SK-N-SH (cell line): ENCODE measurements around the gene MAB21L3. TPM values are rescaled to one million over a fixed set of nuclear protein-coding genes. Genes with fewer than 3 reads are reported as not detected.
A peak's percentile ranks its signal among the peaks of the same experiment; 100 is the strongest.

Source experiments
- CTCF ChIA-PET: fragments of 300-600, 350-600 bp; formaldehyde crosslinking; extraction: SDS; loops from one replicate; lab custom pipeline; 2021; lab: Yijun Ruan, JAX
- POLR2A ChIA-PET: fragments of 350-600 bp; sonication (Branson Sonifier 250); formaldehyde crosslinking; extraction: SDS; loops from one replicate; lab custom pipeline; 2020; ENCODE audit warnings: antibody characterized with exemption, inconsistent platforms; lab: Yijun Ruan, JAX
- DNase-seq: peaks from one replicate; pipeline ENCODE4 v3.0.0; 2012
- H2AFZ ChIP-seq: fragments of 200-600 bp; sonication (generic); 2 replicates; pipeline ENCODE4 v1.8.1; 2016; ENCODE audit warnings: antibody characterized with exemption, mild to moderate bottlenecking, low read depth
- H3F3A ChIP-seq: fragments of 200-600 bp; sonication (generic); replicated peaks from 2 replicates; pipeline ENCODE3; 2016; ENCODE audit warnings: antibody characterized with exemption, mild to moderate bottlenecking; ENCODE audit not compliant: insufficient read depth
- H3K27ac ChIP-seq, 2 experiments: fragments of 200-500 bp in 1 of 2; fragments of 200-600 bp in 1 of 2; sonication (Bioruptor generic) in 1 of 2; sonication (generic), shearing (Covaris generic) in 1 of 2; 2 replicates each; pipeline versions ENCODE4 v1.5.1 to v1.6.1; 2014 to 2016; ENCODE audit warnings: low read depth in 2 of 2, inconsistent platforms in 1 of 2, low read length in 1 of 2, mild to moderate bottlenecking in 1 of 2, mixed read lengths in 1 of 2
- H3K27me3 ChIP-seq: fragments of 200-600 bp; sonication (generic), shearing (Covaris generic); 2 replicates; pipeline ENCODE4 v1.6.1; 2016; ENCODE audit warnings: mixed run types; ENCODE audit not compliant: insufficient read depth
- H3K36me3 ChIP-seq, 2 experiments: fragments of 200-500 bp in 1 of 2; fragments of 200-600 bp in 1 of 2; sonication (Bioruptor generic) in 1 of 2; sonication (generic) in 1 of 2; replicated peaks in 1 of 2; 2 replicates each; pipeline versions ENCODE3 to v1.5.1; 2014 to 2016; ENCODE audit warnings: low read length in 1 of 2, mild to moderate bottlenecking in 1 of 2; ENCODE audit not compliant: insufficient read depth in 2 of 2, control insufficient read depth in 1 of 2
- H3K4me1 ChIP-seq, 2 experiments: fragments of 200-500 bp in 1 of 2; fragments of 200-600 bp in 1 of 2; sonication (Bioruptor generic) in 1 of 2; sonication (generic), shearing (Covaris generic) in 1 of 2; 2 replicates each; pipeline versions ENCODE4 v1.5.1 to v1.6.1; 2014 to 2016; ENCODE audit warnings: low read depth in 1 of 2, low read length in 1 of 2, mixed run types in 1 of 2; ENCODE audit not compliant: insufficient read depth in 2 of 2, control insufficient read depth in 1 of 2
- H3K4me2 ChIP-seq: fragments of 200-600 bp; sonication (generic), shearing (Covaris generic); 2 replicates; pipeline ENCODE4 v1.6.1; 2017; ENCODE audit warnings: mixed run types
- H3K4me3 ChIP-seq, 2 experiments: fragments of 200-500 bp in 1 of 2; fragments of 200-600 bp in 1 of 2; sonication (Bioruptor generic) in 1 of 2; sonication (generic), shearing (Covaris generic) in 1 of 2; 2 replicates each; pipeline versions ENCODE4 v1.5.1 to v1.8.1; 2014 to 2016; ENCODE audit warnings: low read depth in 2 of 2, inconsistent platforms in 1 of 2, low read length in 1 of 2, mild to moderate bottlenecking in 1 of 2, mixed read lengths in 1 of 2, moderate library complexity in 1 of 2
- H3K79me2 ChIP-seq: fragments of 200-600 bp; sonication (generic); 2 replicates; pipeline ENCODE4 v1.8.1; 2017; ENCODE audit warnings: mild to moderate bottlenecking; ENCODE audit not compliant: insufficient read depth
- H3K9ac ChIP-seq: fragments of 200-600 bp; sonication (generic); 2 replicates; pipeline ENCODE4 v1.6.1; 2017; ENCODE audit warnings: mixed run types
- H3K9me2 ChIP-seq: fragments of 200-600 bp; sonication (generic); 2 replicates; pipeline ENCODE4 v1.6.1; 2017; ENCODE audit warnings: mixed run types
- H3K9me3 ChIP-seq: fragments of 200-600 bp; sonication (generic); 2 replicates; pipeline ENCODE4 v1.6.1; 2017; ENCODE audit warnings: mixed run types, mild to moderate bottlenecking, moderate library complexity
- H4K20me1 ChIP-seq: fragments of 200-600 bp; sonication (generic); 2 replicates; pipeline ENCODE4 v1.6.1; 2017; ENCODE audit warnings: mild to moderate bottlenecking, mixed run types; ENCODE audit not compliant: insufficient read depth
- CHD2 ChIP-seq: fragments of 150-350 bp; IDR thresholded peaks from 2 replicates; pipeline ENCODE4 v1.6.1; 2018; ENCODE audit warnings: low read length; ENCODE audit not compliant: partially characterized antibody
- ELF1 ChIP-seq: IDR thresholded peaks from 2 replicates; pipeline ENCODE4 v1.4.0; 2012
- MXI1 ChIP-seq: IDR thresholded peaks from 2 replicates; pipeline ENCODE4 v1.6.1; 2012; ENCODE audit warnings: mild to moderate bottlenecking, low read depth, low read length, improper control_type of control experiment
- NFIC ChIP-seq: IDR thresholded peaks from 2 replicates; pipeline ENCODE4 v1.4.0; 2012; ENCODE audit warnings: borderline replicate concordance
- RAD21 ChIP-seq: IDR thresholded peaks from 2 replicates; pipeline ENCODE4 v1.6.1; 2012; ENCODE audit warnings: mild to moderate bottlenecking, low read length
- RCOR1 ChIP-seq: fragments of 150-350 bp; IDR thresholded peaks from 2 replicates; pipeline ENCODE4 v1.6.1; 2017; ENCODE audit warnings: antibody characterized with exemption, low read length
- RFX5 ChIP-seq: IDR thresholded peaks from 2 replicates; pipeline ENCODE4 v1.6.1; 2012; ENCODE audit warnings: mild to moderate bottlenecking, improper control_type of control experiment, low read length
- SMC3 ChIP-seq: IDR thresholded peaks from 2 replicates; pipeline ENCODE4 v1.6.1; 2012; ENCODE audit warnings: low read depth, low read length, improper control_type of control experiment
- TAF1 ChIP-seq: IDR thresholded peaks from 2 replicates; pipeline ENCODE4 v1.6.1; 2012; ENCODE audit warnings: low read depth, mild to moderate bottlenecking, low read length, moderate library complexity, borderline replicate concordance
- TCF12 ChIP-seq: IDR thresholded peaks from 2 replicates; pipeline ENCODE4 v1.4.0; 2012
- WGBS: methylation state at CpG from one replicate; pipeline ENCODE4 v1.1.6; 2017; ENCODE audit warnings: low lambda C conversion rate; 5-methylcytosine and 5-hydroxymethylcytosine counted together
- polyA plus RNA-seq, 3 experiments: library from polyadenylated mRNA; depleted of rRNA; stranded (reverse); fragments of >200 nt; gene quantifications; 2 replicates each; pipeline ENCODE4 v1.2.3, GENCODE V29; 2012
- TF ChIP-seq, protein P1 (sequence below): fragments of 200-600 bp; sonication (generic); IDR thresholded peaks from 2 replicates; pipeline ENCODE4 v1.6.1; 2017; ENCODE audit warnings: antibody characterized with exemption, mild to moderate bottlenecking, moderate library complexity
- TF ChIP-seq, protein P2 (sequence below): IDR thresholded peaks from 2 replicates; pipeline ENCODE4 v1.4.0; 2012; ENCODE audit warnings: low read depth, borderline replicate concordance

Gene MAB21L3
- polyA plus RNA-seq, 1 of the 3 experiments (the other 2 are of a cell fraction) = not detected

DNA sequence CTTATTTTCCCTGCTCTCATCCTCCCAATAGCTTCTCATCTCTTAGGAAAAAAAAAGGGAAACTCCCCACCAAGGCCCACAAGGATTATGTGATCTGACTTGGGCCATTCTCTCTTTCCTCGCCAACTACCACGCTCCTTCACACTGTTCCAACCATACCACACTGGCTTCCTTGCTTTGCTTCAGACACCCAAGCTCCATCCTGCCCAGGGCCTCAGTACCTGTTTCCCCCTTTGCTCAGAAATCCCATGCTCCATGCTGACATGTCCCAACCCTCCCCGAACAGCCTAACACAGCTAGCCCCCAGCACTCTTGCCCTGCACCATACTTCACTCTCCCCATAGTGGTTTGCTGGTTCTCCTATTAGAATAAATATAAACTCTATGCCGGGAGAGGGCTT lies 39.2 kb downstream of the MAB21L3 start:
- Histone ChIP-seq H3K36me3 (no peaks in the 10 kb centered on the region), H3K79me2 (no peaks in the 10 kb centered on the region), H3K27me3 (no peaks in the 10 kb centered on the region), H4K20me1 (no peaks in the 10 kb centered on the region), H3K9me3 (no peaks in the 10 kb centered on the region), H3K4me1 (peaks cover 2 to 4% of the 10 kb centered on the region in 2 experiments; a peak in 2 of 4 replicates), H2AFZ (no peak overlapping the region), H3K9me2 (no peaks in the 10 kb centered on the region), H3K27ac (no peak overlapping the region), H3K4me2 (no peak overlapping the region), H3K4me3 (no peak overlapping the region), H3K9ac (no peak overlapping the region), H3F3A (no peaks in the 10 kb centered on the region)
- whole genome bisulfite sequencing = 78% methylated on average over 4 of the region's 4 CpGs
- ChIA-PET POLR2A (interaction anchor here (1.6 kb wide), 1 partner anchor 335 kb away, joined by 4 read pairs; no protein-coding TSS in a partner anchor), CTCF (interaction anchor here (0.6 to 17.7 kb wide), 10 partner anchors 9 to 345 kb away, joined by 3 to 1099 read pairs (median 4); no protein-coding TSS in a partner anchor)
- TF ChIP-seq MXI1 = no peak
- TF ChIP-seq, protein P1, sequence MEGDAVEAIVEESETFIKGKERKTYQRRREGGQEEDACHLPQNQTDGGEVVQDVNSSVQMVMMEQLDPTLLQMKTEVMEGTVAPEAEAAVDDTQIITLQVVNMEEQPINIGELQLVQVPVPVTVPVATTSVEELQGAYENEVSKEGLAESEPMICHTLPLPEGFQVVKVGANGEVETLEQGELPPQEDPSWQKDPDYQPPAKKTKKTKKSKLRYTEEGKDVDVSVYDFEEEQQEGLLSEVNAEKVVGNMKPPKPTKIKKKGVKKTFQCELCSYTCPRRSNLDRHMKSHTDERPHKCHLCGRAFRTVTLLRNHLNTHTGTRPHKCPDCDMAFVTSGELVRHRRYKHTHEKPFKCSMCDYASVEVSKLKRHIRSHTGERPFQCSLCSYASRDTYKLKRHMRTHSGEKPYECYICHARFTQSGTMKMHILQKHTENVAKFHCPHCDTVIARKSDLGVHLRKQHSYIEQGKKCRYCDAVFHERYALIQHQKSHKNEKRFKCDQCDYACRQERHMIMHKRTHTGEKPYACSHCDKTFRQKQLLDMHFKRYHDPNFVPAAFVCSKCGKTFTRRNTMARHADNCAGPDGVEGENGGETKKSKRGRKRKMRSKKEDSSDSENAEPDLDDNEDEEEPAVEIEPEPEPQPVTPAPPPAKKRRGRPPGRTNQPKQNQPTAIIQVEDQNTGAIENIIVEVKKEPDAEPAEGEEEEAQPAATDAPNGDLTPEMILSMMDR = no peak
- TF ChIP-seq TCF12 = no peak
- TF ChIP-seq ELF1 = no peak
- TF ChIP-seq RFX5 = no peak
- no peak for DNase-seq

DNA sequence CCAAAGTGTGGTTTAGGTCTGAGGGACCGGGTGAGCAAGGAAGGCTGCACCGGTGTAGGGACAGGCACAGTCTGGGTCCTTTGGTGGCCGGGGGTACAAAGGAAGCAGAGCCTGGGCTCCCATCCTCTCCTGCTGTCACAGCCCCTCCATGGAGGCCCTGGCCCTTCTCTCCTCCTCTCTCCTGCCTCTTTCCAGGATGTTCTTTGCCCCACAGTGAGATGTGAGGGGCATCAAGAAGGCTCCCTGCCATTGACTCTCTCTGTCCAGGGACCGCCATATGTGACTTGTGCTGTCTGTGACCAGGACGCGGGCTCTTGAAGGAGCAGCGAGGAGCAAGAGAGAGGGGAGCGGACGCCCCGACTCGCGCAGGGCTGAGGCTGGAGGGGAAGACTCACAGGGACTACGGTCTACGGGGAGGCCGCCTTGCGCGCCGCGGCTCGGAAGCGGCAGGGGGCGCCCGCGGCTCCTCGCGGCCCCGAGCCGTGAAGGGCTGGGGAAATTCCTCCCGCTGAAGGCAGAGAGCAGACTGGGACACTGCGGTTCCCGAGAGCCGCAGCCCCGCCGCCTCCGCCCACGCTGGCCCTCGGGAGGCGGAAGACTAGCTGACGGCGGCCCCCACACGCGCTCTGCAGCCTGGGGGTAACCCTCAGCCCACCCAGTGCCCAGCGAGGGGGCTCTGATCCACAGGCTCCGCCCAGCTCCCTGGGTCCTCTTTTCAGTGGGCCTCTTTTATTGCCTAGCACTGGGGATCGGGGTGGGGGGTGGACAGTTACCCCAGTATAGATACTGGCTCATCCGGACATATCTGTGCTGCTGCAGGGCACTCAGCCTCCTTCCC lies 40.8 kb downstream of the MAB21L3 start:
- H3K27me3 ChIP-seq = no peaks in the 10 kb centered on the region
- peak overlapping the region in 1 of 2 experiments; percentile 60; a peak in 1 of 4 replicates for H3K27ac ChIP-seq
- H3K79me2 ChIP-seq = no peaks in the 10 kb centered on the region
- peak; percentile 96 for DNase-seq
- TF ChIP-seq RCOR1 (peak; percentile 34; the same call in 1 of the 2 replicates), RAD21 (peak; percentile 78), CHD2 (peak; percentile 43), SMC3 (peak; percentile 94), TAF1 (no peak), NFIC (no peak)
- TF ChIP-seq, protein P2, sequence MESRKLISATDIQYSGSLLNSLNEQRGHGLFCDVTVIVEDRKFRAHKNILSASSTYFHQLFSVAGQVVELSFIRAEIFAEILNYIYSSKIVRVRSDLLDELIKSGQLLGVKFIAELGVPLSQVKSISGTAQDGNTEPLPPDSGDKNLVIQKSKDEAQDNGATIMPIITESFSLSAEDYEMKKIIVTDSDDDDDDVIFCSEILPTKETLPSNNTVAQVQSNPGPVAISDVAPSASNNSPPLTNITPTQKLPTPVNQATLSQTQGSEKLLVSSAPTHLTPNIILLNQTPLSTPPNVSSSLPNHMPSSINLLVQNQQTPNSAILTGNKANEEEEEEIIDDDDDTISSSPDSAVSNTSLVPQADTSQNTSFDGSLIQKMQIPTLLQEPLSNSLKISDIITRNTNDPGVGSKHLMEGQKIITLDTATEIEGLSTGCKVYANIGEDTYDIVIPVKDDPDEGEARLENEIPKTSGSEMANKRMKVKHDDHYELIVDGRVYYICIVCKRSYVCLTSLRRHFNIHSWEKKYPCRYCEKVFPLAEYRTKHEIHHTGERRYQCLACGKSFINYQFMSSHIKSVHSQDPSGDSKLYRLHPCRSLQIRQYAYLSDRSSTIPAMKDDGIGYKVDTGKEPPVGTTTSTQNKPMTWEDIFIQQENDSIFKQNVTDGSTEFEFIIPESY = no peak
- TF ChIP-seq, protein P1 = peak; percentile 75
- no peaks in the 10 kb centered on the region for H3K9me2 ChIP-seq
- peaks cover 2 to 4% of the 10 kb centered on the region in 2 experiments; a peak in 2 of 4 replicates for H3K4me1 ChIP-seq
- peak overlapping the region; percentile 50 to 51; a peak in 3 of 4 replicates for H3K4me3 ChIP-seq
- H3K36me3 ChIP-seq = no peaks in the 10 kb centered on the region
- H3K9ac ChIP-seq = peak overlapping the region; percentile 37; the same call in 1 of the 2 replicates
- no peaks in the 10 kb centered on the region for H4K20me1 ChIP-seq
- H3K4me2 ChIP-seq = peak overlapping the region; percentile 73
- H2AFZ ChIP-seq = peak overlapping the region; percentile 73; the same call in 1 of the 2 replicates
- POLR2A ChIA-PET = no interaction called here
- 24% methylated on average over 19 of the region's 46 CpGs for WGBS
- no peaks in the 10 kb centered on the region for H3K9me3 ChIP-seq
- H3F3A ChIP-seq = no peaks in the 10 kb centered on the region
- CTCF ChIA-PET = interaction anchor here (0.6 to 17.7 kb wide), 33 partner anchors 9 to 364 kb away, joined by 3 to 1099 read pairs (median 4); no protein-coding TSS in a partner anchor
